IMR-90 (cell line): Measurements from ENCODE around the gene FAM217B. TPM values are rescaled to one million over a fixed set of nuclear protein-coding genes. Genes with fewer than 3 reads are reported as not detected.

Experiments used
- ATAC-seq: fragments of 200-7000 bp; cut with Tn5 transposase; 2 replicates; pipeline ENCODE4 v1.9.1; 2020; ENCODE audit warnings: low read depth, mild to moderate bottlenecking, moderate library complexity
- BruUV-seq: library from RNA; stranded (reverse); fragments of 400-500 nt; replicated peaks from 2 replicates; lab custom pipeline; 2021; lab: Mats Ljungman, UMichigan
- CTCF ChIA-PET: fragments of 300-600 bp; formaldehyde crosslinking; extraction: SDS; loops from one replicate; lab custom pipeline; 2021; ENCODE audit warnings: antibody characterized with exemption; lab: Yijun Ruan, JAX
- POLR2A ChIA-PET: fragments of 300-600 bp; sonication (Branson Sonifier 250); formaldehyde crosslinking; loops from one replicate; lab custom pipeline; 2022; ENCODE audit warnings: antibody characterized with exemption; ENCODE audit not compliant: unreplicated experiment; lab: Charles Lee
- DNase-seq: peaks from one replicate; pipeline ENCODE4 v3.0.0; 2013
- H2AFZ ChIP-seq: replicated peaks from 2 replicates; pipeline ENCODE3; 2013; ENCODE audit warnings: low read length, mild to moderate bottlenecking; ENCODE audit not compliant: poor library complexity
- H2AK5ac ChIP-seq: 2 replicates; pipeline ENCODE4 v1.6.1; 2013; ENCODE audit warnings: low read depth, low read length, inconsistent platforms
- H2AK9ac ChIP-seq: replicated peaks from 2 replicates; pipeline ENCODE3; 2013; ENCODE audit warnings: mild to moderate bottlenecking, low read depth, low read length, moderate library complexity; ENCODE audit not compliant: poor library complexity
- H2BK120ac ChIP-seq: 2 replicates; pipeline ENCODE4 v1.6.1; 2013; ENCODE audit warnings: low read depth, low read length, inconsistent platforms
- H2BK15ac ChIP-seq: 3 replicates; pipeline ENCODE4 v1.6.1; 2013; ENCODE audit warnings: low read depth, low read length, inconsistent platforms
- H2BK20ac ChIP-seq: 2 replicates; pipeline ENCODE4 v1.6.1; 2013; ENCODE audit warnings: low read depth, mild to moderate bottlenecking, inconsistent platforms, low read length, moderate library complexity
- H2BK5ac ChIP-seq: 2 replicates; pipeline ENCODE4 v1.6.1; 2013; ENCODE audit warnings: mild to moderate bottlenecking, low read depth, low read length, inconsistent platforms; ENCODE audit not compliant: poor library complexity, severe bottlenecking
- H3K14ac ChIP-seq: replicated peaks from 2 replicates; pipeline ENCODE4 v1.6.1; 2013; ENCODE audit warnings: low read depth, low read length, inconsistent platforms
- H3K18ac ChIP-seq: 2 replicates; pipeline ENCODE4 v1.6.1; 2013; ENCODE audit warnings: low read depth, low read length, control low read depth
- H3K23ac ChIP-seq: 2 replicates; pipeline ENCODE4 v1.6.1; 2013; ENCODE audit warnings: low read depth, low read length, inconsistent platforms
- H3K27ac ChIP-seq: 2 replicates; pipeline ENCODE4 v1.5.1; 2013; ENCODE audit warnings: mild to moderate bottlenecking, control low read depth, low read length; ENCODE audit not compliant: insufficient read depth
- H3K27me3 ChIP-seq: 2 replicates; pipeline ENCODE4 v1.6.1; 2013; ENCODE audit warnings: low read length; ENCODE audit not compliant: control insufficient read depth, insufficient read depth
- H3K36me3 ChIP-seq: 2 replicates; pipeline ENCODE4 v1.6.1; 2013; ENCODE audit warnings: low read length, mixed read lengths; ENCODE audit not compliant: control insufficient read depth, insufficient read depth
- H3K4ac ChIP-seq: 2 replicates; pipeline ENCODE4 v1.6.1; 2013; ENCODE audit warnings: low read depth, low read length, inconsistent platforms
- H3K4me1 ChIP-seq: 2 replicates; pipeline ENCODE4 v1.6.1; 2013; ENCODE audit warnings: low read length, mixed read lengths; ENCODE audit not compliant: control insufficient read depth, insufficient read depth
- H3K4me2 ChIP-seq: 2 replicates; pipeline ENCODE4 v1.6.1; 2013; ENCODE audit warnings: low read depth, mild to moderate bottlenecking, control low read depth, low read length, moderate library complexity
- H3K4me3 ChIP-seq: 2 replicates; pipeline ENCODE4 v1.5.1; 2013; ENCODE audit warnings: low read depth, mild to moderate bottlenecking, control low read depth, low read length, moderate library complexity; ENCODE audit not compliant: insufficient read depth
- H3K56ac ChIP-seq: 2 replicates; pipeline ENCODE4 v1.6.1; 2013; ENCODE audit warnings: low read length, inconsistent platforms; ENCODE audit not compliant: insufficient read depth; ENCODE audit errors: extremely low read depth
- H3K79me1 ChIP-seq, 2 experiments: 2 replicates each; pipeline ENCODE4 v1.6.1; 2013; ENCODE audit warnings: low read length in 2 of 2, inconsistent platforms in 1 of 2, low read depth in 1 of 2
- H3K9ac ChIP-seq: 2 replicates; pipeline ENCODE4 v1.6.1; 2013; ENCODE audit warnings: low read depth, low read length, control low read depth
- H3K9me1 ChIP-seq: 2 replicates; pipeline ENCODE4 v1.6.1; 2013; ENCODE audit warnings: low read length, inconsistent platforms; ENCODE audit not compliant: insufficient read depth
- H3K9me3 ChIP-seq: 2 replicates; pipeline ENCODE4 v1.6.1; 2013; ENCODE audit warnings: low read length; ENCODE audit not compliant: control insufficient read depth, insufficient read depth
- H4K20me1 ChIP-seq: 2 replicates; pipeline ENCODE4 v1.6.1; 2013; ENCODE audit warnings: low read length, inconsistent platforms; ENCODE audit not compliant: insufficient read depth
- H4K5ac ChIP-seq: 2 replicates; pipeline ENCODE4 v1.6.1; 2013; ENCODE audit warnings: mild to moderate bottlenecking, low read depth, low read length, control low read depth
- H4K8ac ChIP-seq, 2 experiments: 2 replicates each; pipeline ENCODE4 v1.6.1; 2013; ENCODE audit warnings: low read depth in 2 of 2, low read length in 2 of 2, control low read depth in 1 of 2, inconsistent platforms in 1 of 2
- H4K91ac ChIP-seq: 2 replicates; pipeline ENCODE4 v1.6.1; 2013; ENCODE audit warnings: low read depth, low read length, inconsistent platforms; ENCODE audit not compliant: insufficient read depth
- RFX5 ChIP-seq: IDR thresholded peaks from 2 replicates; pipeline ENCODE4 v1.8.0; 2012; ENCODE audit warnings: low read depth, mild to moderate bottlenecking, low read length, moderate library complexity
- WGBS, 2 experiments: methylation state at CpG; one replicate each; pipeline versions ENCODE4 v1.1.5 to v1.1.7; 2013; ENCODE audit warnings: missing lambda C conversion rate in 2 of 2; ENCODE audit not compliant: insufficient read length in 1 of 2; ENCODE audit errors: extremely low coverage in 2 of 2; 5-methylcytosine and 5-hydroxymethylcytosine counted together
- dilution Hi-C: fragments of 300-500 bp; cut with HindIII; formaldehyde crosslinking; loops from one replicate; pipeline ENCODE4 v1.14.3; 2018; ENCODE audit warnings: low sequenced_read_pairs; ENCODE audit not compliant: unreplicated experiment
- in situ Hi-C: fragments of 300-500 bp; cut with MboI; formaldehyde crosslinking; loops from 3 replicates; pipeline ENCODE4 v1.14.3; 2019; ENCODE audit warnings: low sequenced_read_pairs, inconsistent platforms, mixed read lengths
- intact Hi-C: fragments of 100-400 bp; cut with micrococcal nuclease; formaldehyde crosslinking; loops from 2 replicates; pipeline ENCODE4 v1.10.0; 2022
- polyA plus RNA-seq, 3 experiments: library from polyadenylated mRNA; depleted of rRNA; stranded (reverse); fragments of >200 nt; gene quantifications; 2 replicates each; pipeline ENCODE4 v1.2.3, GENCODE V29; 2012; ENCODE audit warnings: low replicate concordance in 1 of 3
- total RNA-seq: library from RNA; depleted of rRNA; stranded (reverse); fragments of >200 nt; gene quantifications from 2 replicates; pipeline ENCODE4 v1.2.3, GENCODE V29; 2012
- TF ChIP-seq, protein P1 (sequence below): fragments of 150-350 bp; IDR thresholded peaks from 2 replicates; pipeline ENCODE4 v1.6.1; 2016; ENCODE audit warnings: low read depth, mild to moderate bottlenecking, low read length, moderate library complexity, borderline replicate concordance
- TF ChIP-seq, protein P2 (sequence below): fragments of 150-350 bp; IDR thresholded peaks from 2 replicates; pipeline ENCODE4 v1.6.1; 2017; ENCODE audit warnings: mild to moderate bottlenecking, antibody characterized with exemption, low read length, low read depth
- TF ChIP-seq, protein P3 (sequence below): conservative IDR thresholded peaks from 2 replicates; pipeline ENCODE4 v1.5.1; 2012; ENCODE audit warnings: mild to moderate bottlenecking, low read depth, low read length, improper control_type of control experiment

FAM217B gene
- total and polyA plus RNA-seq, 2 of the 4 experiments (the other 2 are of a cell fraction): 3.0 to 3.9 TPM

DNA sequence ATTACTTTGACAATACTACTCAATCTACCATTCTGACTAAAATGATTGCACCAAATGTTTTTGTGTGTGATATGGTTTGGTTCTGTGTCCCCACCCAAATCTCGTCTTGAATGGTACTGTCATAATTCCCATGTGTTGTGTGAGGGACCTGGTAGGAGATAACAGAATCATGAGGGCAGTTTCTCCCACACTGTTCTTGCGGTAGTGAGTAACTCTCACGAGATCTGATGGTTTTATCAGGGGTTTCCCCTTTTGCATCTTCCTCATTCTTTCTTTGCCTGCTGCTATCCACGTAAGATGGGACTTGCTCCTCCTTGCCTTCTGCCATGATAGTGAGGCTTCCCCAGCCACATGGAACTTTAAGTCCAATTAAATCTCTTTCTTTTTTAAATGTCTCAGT, 27.6 kb upstream of the FAM217B start:
- H4K5ac ChIP-seq: no peak overlapping the region
- BruUV-seq: no TSS peak
- H3K27me3 ChIP-seq: no peaks in the 10 kb centered on the region
- dilution Hi-C loops (no loop called here), in situ Hi-C loops (no loop called here), intact Hi-C loops (no loop called here)
- no peak overlapping the region for H3K9ac ChIP-seq
- H4K8ac ChIP-seq: no peak overlapping the region
- H2AK9ac ChIP-seq: no peak overlapping the region
- H3K9me3 ChIP-seq: no peaks in the 10 kb centered on the region
- no peak overlapping the region for H2BK5ac ChIP-seq
- no peak overlapping the region for H2AFZ ChIP-seq
- H2BK120ac ChIP-seq: no peak overlapping the region
- H3K14ac ChIP-seq: no peak overlapping the region
- H3K79me1 ChIP-seq: no peaks in the 10 kb centered on the region
- TF ChIP-seq, protein P1, sequence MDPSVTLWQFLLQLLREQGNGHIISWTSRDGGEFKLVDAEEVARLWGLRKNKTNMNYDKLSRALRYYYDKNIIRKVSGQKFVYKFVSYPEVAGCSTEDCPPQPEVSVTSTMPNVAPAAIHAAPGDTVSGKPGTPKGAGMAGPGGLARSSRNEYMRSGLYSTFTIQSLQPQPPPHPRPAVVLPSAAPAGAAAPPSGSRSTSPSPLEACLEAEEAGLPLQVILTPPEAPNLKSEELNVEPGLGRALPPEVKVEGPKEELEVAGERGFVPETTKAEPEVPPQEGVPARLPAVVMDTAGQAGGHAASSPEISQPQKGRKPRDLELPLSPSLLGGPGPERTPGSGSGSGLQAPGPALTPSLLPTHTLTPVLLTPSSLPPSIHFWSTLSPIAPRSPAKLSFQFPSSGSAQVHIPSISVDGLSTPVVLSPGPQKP: no peak
- TF ChIP-seq RFX5: no peak
- TF ChIP-seq, protein P2, sequence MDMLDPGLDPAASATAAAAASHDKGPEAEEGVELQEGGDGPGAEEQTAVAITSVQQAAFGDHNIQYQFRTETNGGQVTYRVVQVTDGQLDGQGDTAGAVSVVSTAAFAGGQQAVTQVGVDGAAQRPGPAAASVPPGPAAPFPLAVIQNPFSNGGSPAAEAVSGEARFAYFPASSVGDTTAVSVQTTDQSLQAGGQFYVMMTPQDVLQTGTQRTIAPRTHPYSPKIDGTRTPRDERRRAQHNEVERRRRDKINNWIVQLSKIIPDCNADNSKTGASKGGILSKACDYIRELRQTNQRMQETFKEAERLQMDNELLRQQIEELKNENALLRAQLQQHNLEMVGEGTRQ: no peak
- TF ChIP-seq, protein P3, sequence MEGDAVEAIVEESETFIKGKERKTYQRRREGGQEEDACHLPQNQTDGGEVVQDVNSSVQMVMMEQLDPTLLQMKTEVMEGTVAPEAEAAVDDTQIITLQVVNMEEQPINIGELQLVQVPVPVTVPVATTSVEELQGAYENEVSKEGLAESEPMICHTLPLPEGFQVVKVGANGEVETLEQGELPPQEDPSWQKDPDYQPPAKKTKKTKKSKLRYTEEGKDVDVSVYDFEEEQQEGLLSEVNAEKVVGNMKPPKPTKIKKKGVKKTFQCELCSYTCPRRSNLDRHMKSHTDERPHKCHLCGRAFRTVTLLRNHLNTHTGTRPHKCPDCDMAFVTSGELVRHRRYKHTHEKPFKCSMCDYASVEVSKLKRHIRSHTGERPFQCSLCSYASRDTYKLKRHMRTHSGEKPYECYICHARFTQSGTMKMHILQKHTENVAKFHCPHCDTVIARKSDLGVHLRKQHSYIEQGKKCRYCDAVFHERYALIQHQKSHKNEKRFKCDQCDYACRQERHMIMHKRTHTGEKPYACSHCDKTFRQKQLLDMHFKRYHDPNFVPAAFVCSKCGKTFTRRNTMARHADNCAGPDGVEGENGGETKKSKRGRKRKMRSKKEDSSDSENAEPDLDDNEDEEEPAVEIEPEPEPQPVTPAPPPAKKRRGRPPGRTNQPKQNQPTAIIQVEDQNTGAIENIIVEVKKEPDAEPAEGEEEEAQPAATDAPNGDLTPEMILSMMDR: no peak
- H3K36me3 ChIP-seq: no peaks in the 10 kb centered on the region
- H3K4me2 ChIP-seq: no peak overlapping the region
- WGBS, 2 experiments: 80% methylated on average over 1 of the region's 4 CpGs; no CpG with 5 or more reads in 1 of the 2 experiments
- H3K27ac ChIP-seq: no peak overlapping the region
- H2BK20ac ChIP-seq: no peak overlapping the region
- no peaks in the 10 kb centered on the region for H4K20me1 ChIP-seq
- CTCF ChIA-PET: no interaction called here
- no peak overlapping the region for H3K23ac ChIP-seq
- ATAC-seq: no peak
- no peak overlapping the region for H3K56ac ChIP-seq
- H3K9me1 ChIP-seq: no peaks in the 10 kb centered on the region
- H3K4me3 ChIP-seq: no peak overlapping the region
- no peak for DNase-seq
- H2AK5ac ChIP-seq: no peak overlapping the region
- no peak overlapping the region for H4K91ac ChIP-seq
- no peak overlapping the region for H2BK15ac ChIP-seq
- no peaks in the 10 kb centered on the region for H3K4me1 ChIP-seq
- no peak overlapping the region for H3K18ac ChIP-seq
- H3K4ac ChIP-seq: no peak overlapping the region
- POLR2A ChIA-PET: no interaction called here
